Activated T-cell treated with anti-CD3 and anti-CD28 coated beads for 24 hours (primary cell): ENCODE results near the gene TOP1.
"Not testable (repeated sequence)": the region's sequence is repeated elsewhere in the genome, so short reads cannot be mapped to it uniquely, and the experiment has no call there.

Source experiments
- DNase-seq: peaks from one replicate; pipeline ENCODE4 v3.0.0-alpha.2; 2020; ENCODE audit warnings: low read depth

Gene TOP1

GRCh38 chr20:41131594-41132387 lies 103.2 kb downstream of the TOP1 start:
- DNase-seq, result no peak

GRCh38 chr20:41132388-41132775 lies 103.8 kb downstream of the TOP1 start:
- DNase-seq, result not testable (repeated sequence)

DNA sequence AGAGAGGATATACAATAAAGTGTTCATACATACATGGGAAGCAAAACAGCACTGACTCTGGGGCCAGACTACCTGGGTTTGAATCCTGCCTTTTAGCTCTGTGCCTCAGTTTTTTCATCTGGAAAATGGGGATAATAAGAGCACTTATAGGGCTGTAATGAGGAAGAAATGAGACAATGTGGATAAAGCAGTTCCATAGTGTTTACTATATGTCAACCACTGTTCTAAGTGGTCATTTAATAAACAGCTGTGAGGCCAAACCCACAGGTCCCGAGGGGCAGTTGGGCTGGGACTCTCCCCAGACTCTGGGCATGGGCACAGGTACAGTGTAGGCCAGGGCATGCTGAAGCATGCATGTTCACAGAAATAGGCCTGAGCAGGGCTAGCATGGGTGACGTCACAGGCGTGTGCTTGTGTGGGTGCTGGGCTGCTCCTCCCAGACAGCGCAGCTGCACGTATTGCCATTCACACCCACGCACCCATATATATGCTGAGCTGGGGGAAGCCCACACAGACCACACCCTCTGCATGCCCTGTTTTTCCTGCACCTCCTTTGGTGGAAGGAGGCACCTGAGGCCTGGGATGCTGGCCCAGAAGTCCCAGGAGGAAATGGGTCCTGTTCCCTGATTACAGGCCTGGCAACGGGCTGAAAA lies 105.2 kb downstream of the TOP1 start:
- DNase-seq, result peak; percentile 40

DNA sequence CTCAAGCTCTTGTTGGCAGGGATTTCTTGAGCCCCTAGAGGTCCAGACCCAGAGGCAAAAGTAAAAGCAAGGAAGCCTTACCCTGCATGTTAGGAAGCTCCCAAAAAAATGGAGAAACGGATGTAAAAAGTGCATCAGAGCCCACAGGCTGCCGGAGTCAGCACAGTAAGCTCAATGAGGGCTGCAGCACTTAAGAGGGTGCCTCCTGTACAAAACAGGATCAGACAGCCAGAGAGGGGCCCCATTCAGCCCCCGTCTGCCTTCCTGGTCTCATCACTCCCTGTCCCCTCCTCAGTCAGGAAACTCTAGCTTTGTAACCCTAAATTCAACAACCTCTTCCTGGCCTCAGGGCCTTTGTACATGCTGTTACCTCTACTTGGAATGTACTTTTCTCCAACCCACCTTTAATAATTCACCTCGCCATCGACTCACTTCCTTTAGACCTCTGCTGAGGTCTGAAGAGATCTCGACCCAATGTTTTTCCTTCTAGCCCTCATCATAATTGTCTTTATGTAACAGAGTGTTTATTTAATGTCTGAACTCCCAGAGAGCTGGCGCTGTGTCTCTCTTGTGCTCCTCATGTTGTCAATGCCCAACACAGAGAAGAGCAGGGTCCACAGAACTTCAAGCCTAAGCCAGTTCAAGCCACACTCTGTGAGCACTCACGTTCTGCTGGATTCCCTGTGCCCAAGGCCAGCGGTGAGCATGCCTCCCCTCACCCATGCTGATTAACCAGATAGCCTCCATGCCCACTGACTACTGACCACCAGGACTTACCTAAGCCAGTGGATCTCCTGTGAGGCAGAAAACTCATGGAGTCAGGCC lies 106.0 kb downstream of the TOP1 start:
- no peak for DNase-seq

- DNase-seq, result peak; percentile 43
These were observed 106.7 kb downstream of the TOP1 start for GRCh38 chr20:41135187-41135887.

DNA sequence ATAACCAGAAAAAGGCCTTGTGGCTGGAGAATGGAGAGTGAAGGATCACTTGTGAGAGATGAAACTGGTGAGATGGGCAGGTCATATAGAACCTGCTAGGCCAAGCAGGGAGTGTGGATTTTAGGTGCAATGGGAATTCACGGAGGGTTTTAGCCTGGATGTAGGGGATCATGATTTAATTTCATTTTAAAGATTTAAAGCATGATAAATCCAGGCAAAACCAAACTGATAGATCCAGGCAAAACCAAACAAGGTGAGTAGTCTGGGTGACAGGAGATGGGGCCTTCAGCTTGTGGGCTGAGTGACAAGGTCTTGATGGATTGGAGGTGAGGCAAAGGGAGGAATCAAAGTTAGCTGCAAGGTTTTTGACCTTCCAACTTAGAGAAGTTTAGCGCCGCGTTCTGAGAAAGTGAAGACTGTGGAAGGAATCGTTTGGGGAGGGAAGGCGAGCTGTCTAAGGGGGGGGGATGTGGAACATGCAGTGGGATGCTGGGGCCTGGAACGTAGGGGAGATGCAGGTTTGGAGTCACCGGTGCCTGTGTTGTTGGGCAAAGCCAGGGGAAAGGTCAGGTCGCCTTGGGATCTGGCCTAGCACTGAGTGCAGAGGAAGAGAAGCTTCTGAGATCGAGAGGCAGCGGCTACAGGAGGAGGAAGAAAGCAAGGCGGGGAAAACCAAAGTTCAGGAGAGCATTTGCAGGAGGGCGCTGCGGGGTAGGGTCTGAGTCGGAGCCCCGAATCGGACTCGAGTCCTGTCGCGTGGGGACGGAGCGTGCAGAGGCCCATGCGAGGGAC lies 107.5 kb downstream of the TOP1 start:
- no peak for DNase-seq

DNA sequence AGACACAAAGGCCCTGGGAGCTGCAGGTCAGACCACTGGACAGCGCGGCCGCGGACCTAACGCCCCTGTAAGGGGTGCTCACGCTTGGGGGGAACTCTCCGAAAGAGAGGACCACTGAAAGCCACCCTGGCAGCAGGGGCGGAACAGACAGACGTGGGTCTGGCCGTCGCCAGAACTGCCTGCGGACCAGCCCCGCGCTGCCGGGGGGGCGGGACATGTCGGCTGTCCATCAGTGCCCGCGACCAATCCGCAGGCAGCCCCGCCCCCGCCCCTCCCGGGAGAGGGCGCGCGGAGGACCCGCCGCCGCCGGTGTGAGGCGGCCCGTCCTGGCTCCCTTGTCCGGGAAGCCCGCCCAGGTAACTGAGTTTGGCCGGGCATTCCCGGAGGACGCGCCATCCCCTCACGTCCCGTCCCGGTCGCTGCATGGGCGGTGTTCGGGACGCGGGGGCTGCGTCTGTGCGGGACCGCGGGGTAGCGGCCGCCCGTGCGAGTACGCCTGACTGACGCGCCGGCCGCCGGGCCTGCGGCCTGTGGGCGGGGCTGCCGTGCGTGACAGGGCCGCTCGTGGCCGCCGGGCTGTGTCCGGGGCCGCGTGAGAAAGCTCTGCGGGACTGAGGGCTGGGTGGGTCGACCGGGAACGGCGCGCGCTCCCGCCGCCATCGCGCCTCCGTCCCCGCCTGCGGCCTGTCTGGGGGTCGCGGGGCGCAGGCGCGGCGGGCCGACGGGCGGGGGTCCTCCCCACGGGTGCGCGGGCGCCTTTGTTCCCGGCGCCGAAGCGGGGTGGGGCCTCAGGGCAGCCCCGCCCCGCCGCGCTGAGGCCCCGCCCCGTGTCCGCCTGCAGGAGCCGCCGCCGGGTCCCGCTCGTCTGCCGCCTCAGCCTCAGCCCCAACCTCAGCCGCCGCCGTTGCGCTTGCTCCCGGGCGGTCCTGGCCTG lies 108.3 kb downstream of the TOP1 start, which contains the start of gene PLCG1:
TSS of gene PLCG1 (plus strand) at position 864 of the 934 bp plus-strand sequence. CDS start 99 bp downstream, outside the sequence.
- peak; percentile 77 for DNase-seq

DNA sequence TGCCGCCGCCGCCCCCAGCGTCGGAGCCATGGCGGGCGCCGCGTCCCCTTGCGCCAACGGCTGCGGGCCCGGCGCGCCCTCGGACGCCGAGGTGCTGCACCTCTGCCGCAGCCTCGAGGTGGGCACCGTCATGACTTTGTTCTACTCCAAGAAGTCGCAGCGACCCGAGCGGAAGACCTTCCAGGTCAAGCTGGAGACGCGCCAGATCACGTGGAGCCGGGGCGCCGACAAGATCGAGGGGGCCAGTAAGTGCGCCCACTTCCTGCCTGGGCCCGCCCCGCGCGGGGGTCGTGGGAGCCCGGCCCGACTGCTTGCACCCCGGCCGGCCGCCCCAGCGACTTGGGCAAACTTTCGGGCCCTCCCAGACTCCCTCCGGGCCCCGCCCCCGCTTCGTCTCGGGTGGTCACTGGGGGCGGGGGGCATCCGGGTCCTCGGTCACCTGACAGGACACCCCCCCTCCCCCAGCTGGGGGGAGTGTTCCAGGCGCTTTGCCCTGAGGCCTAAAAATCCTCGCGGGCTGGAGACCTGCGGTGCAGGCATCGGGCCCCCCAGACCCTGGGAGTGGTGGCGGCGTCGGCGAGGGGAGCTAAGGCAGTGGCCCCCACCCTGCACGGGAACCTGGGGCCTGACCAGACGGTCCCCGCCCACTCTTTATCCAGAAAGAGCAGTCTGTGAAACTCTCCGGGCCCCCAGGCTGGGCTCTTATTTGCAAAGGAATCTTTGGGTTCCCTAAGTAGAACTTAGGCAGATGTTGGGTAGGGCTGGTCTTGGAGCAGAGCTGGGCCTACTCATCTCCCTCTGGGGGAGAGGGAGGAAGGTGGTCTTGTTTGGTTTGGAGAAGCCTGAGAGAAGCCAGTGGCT lies 109.2 kb downstream of the TOP1 start:
- peak; percentile 45 for DNase-seq

GRCh38 chr20:41138475-41139226 lies 110.0 kb downstream of the TOP1 start:
- DNase-seq, result no peak

DNA sequence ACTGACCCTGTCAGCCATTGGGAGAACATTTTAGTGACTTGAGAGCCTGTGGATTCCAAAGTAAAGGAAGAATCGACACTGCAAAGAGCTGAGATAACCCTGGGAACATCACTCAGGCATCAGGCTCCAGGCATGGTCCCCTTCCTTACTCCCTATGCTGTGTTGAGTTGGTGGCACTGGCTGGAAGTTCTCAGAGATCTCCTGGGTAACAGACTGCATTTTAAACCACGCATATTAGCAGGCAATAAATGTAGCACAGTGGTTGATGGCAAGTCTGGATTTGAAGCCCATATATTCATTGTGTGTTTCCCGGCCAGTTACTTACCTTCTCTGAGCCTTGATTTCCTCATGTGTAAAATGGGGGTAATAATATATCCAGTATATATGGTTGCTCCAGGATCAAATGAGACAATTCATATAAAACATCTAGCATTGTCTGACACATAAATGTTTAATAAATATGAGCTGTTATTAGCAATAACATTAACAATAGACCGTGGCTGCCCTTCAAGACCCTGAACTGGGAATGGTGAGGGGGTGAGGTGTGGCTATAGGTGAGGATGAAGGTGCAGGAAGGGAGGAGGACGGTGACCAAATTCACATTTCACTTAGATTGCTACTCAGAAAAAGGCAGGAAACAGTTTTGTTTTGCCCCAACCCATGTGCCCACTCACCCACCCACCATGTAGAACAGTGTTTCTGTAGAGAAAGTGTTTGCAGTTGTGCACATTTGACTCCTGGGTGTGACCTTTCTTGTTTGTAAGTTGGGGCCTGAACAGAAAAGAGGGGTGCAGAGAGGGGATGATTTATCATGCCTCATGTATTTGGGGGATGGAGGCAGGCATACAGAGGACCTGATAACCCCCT lies 110.8 kb downstream of the TOP1 start:
- DNase-seq, result no peak

DNA sequence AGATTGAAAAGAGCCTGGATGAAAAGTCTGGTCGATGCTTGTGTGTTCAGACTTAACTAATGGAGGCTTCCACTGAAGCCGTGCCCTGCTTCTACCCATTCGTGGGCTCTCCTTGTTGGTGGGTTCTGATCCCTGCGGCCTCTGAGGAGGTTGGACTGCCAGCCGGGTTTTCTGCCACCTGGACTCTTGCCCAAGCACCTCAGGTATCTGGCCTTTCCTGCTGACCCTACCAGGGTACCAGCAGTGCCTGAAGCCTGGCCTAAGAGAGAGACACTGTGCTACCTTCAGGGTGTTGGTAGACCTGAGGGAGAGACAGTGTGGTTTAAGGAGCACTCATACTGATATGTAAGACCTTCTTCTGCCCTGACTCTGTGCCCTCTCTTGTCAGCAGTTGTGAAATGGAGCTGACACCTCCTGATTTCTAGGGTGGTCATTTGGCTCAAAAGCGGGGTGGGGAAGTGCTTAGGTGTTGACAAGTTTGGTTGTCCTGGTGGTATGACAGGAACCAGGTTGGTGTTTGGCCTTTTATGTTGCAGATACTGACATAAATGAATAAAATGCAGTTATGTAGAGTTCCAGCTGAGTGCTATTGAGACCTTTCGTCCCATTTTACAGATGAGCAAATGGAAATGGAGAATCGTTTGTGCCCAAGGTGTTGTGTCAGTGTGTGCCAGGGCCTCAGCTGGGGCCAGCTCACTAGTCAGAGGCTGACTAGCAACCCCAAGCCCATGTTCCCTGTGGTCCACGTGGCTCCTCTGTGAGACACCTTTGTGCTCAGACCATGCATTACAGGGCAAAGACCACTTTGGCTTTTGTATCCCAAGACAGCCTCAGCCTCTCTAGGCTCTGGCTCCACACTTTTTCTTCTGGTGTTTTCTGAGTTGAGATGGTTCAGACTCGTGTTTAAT lies 111.9 kb downstream of the TOP1 start:
- DNase-seq, result no peak

- no peak for DNase-seq
These were observed 112.7 kb downstream of the TOP1 start for GRCh38 chr20:41141153-41141815.

GRCh38 chr20:41142245-41142644 lies 113.6 kb downstream of the TOP1 start:
- DNase-seq, result no peak

DNA sequence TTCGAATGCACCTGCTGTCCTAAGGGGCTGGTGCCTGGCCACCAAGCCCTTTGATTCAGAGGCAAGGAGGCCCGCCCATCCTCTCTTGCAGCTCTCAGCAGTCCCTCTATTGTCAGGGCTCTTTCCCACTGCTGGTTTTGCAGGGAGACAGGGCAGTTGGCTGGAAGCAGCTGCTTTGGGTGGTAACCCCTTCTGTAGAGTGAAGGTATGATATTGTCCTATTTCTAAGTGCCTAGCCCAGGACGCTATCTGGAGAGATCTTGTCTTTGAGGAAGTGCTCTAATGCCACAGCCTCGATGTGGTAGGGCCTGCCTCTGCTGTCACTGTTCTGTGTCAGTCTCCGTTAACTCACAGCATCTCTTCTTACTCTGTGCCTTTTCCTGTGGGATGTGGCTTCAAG lies 114.3 kb downstream of the TOP1 start:
- no peak for DNase-seq

GRCh38 chr20:41143354-41143753 lies 114.7 kb downstream of the TOP1 start:
- no peak for DNase-seq

GRCh38 chr20:41145317-41145716 lies 116.7 kb downstream of the TOP1 start:
- no peak for DNase-seq
